Measurements from ENCODE around the gene ANO10. TPM values are rescaled to one million over a fixed set of nuclear protein-coding genes. Genes with fewer than 3 reads are reported as not detected.
"Not testable (repeated sequence)": the region's sequence is repeated elsewhere in the genome, so short reads cannot be mapped to it uniquely, and the experiment has no call there.

ANO10 gene
- total RNA-seq, 1 donor from 2014 or later, result 25.1 TPM

DNA sequence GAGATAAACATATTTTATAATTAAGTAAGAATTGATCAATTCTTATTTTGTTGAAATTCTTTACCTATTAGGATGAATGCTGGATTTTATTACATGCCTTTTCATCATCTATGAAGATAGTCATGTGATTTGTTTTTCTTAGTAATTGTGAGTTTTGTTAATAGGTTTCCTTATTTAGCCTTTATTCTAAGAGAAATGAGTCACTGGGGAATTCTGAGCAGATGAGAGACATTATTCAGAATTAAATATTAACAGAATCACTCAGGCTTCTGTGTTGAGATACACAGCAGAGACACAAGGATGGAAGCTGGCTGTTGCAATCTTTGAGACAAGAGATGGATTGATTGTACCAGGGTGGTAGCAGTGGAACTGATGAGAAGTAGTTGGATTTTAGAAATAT, 7.4 kb upstream of the ANO10 start:
- DNase-seq, result no peak

DNA sequence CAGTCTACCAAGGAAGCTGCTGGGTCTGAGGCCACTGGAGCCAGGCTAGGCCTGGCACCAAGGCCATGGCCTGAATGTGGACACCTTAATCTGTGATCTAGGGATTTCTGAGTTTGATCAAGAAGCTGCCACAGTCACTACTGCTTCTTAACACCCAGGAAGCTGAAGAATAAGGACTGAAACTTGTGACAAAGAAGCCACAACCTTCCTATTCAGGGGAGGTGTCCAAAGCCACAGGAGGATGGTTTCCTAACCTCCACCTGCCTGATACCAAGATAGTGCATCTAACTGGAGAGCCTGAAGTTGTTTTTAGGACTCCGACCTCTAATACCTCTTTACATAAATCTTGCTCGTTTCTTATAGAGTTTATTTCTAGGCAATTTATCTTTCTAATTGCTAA, 5.5 kb upstream of the ANO10 start:
- DNase-seq, result no peak

DNA sequence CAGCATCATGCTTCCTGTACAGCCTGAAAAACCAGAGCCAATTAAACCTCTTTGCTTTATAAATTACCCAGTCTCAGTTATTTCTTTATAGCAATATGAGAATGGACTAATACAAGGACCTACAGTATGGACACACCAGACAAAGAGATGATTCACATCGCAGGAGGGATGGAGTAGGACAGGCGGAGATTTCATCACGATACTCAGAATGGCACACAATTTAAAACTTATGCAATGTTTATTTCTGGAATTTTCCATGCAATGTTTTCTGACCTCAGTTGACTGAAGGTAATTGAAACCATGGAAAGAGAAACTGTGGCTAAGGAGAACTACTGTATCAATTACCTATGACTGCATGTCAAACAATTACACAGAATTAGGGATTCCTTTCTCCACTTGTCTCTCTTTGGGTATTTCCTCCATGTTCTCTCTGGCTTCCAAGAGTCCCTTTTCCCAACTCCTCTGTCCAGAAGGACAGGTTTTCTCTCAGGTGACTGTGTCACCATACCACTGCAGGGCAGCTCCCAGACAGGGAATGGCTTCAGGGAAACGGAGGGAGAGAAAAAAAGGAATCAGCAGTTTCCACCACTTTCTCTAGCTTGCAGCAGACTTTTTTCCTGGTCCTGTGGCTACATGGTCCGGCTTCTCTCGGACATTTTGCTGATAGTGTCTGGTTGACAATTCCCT, 3.0 kb upstream of the ANO10 start:
- no peak for DNase-seq

DNA sequence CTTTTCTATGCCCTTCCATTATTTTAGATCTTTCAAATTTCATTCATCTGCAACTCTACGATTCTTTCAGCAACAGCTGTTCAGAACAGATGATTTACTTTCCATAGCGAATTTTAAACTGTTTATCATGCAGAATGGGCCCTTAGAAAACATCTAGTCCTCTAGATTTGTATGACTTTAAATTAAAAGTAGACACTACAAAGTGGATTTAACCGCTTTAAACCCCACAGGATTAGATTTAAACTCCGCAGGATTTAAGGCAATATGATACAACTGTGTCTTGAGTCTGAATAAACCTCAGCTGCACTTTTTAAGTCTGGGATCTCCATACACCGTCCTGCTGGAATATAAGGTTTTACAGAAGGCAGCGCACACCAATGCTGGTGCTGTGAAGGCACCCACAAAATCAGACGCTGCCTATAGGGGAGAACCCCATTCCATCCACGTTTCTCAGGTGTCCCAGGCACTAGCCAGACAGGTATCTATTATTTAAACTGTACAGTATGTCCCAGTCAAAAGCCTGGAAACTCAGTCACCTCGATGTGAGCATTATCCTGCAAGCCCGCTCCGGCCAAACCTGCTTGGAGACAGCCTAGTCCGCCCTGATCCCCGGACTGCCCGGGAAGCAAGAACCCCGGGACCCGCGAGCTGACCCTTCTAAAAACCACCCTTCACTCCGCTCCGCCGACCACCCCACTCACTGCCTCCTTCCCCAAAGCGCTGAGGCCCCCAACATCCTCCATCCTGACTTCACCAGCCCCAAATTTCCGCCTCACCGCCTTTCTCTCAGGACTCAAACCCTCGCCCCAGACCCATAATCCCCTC, 768 bp downstream of the ANO10 start:
- DNase-seq, result peak; percentile 27

DNA sequence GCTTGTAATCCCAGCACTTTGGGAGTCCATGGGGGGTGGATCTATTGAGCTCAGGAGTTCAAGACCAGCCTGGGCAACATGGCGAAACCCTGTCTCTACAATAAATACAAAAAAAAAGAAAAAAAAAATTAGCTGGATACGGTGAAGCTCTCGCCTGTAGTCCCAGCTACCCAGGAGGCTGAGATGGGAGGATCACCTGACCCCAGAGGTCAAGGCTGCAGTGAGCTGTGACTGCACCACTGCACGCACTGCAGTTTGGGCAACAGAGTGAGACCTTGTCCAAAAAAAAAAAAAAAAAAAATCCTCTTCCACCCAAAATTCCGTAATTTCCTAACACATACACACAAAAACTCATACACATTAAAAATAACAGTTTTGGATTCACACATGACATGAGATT, 2.2 kb downstream of the ANO10 start:
- DNase-seq, result no peak

DNA sequence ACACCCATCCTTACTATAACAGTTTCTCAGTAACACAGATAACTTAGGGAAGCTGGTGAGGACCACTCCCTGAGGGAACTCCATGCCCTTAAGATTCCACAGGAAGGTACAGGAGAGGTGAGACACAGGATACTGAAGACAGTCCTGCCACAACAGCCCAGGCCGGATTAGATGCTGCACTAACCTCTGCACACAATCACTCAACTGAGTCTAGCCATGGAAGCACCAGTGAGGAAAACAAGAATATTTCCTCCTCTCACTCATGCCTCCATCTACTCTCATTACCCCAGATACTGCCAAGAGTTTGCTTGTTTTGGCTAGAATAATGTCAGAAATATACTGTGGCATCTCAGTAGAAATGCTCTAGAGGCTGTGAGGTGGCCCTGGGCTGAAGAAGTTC, 3.7 kb downstream of the ANO10 start:
- no peak for DNase-seq

DNA sequence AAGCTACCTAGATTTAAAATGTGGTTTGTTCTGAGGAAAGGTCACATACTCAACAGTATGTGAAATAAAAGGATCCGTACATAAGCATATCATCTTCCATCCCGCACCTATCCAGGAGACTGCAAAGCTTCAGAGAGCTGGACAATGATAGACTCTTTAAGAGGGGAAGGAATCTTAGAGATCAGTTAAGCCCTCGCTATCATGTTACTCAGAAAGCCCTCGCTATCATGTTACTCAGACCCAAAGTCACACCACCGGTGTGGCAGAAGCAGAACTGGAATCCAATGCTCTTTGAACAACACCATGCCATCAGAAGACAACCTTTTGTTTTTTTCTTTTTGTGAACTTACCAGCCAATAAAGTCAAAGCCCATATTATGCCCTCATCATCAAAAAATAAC, 5.8 kb downstream of the ANO10 start:
- no peak for DNase-seq

DNA sequence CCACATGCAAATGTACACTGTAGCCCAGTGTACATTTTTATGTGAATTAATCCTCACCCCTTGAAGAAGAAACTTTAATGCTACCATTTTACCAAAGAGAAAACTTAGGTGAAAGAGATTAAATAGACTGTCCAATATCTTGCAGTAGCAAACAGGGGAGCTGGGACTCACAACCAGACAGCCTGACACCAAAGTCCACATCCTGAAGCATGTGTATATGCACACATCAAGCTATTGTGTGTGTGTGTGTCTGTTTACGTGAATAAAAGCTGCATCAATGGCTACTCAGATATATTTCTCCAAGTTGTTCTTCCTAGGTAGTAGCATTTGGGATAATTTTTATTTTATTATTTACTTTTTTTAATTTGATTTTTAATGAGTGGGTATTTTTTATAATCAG, 6.7 kb downstream of the ANO10 start:
- DNase-seq, result no peak

DNA sequence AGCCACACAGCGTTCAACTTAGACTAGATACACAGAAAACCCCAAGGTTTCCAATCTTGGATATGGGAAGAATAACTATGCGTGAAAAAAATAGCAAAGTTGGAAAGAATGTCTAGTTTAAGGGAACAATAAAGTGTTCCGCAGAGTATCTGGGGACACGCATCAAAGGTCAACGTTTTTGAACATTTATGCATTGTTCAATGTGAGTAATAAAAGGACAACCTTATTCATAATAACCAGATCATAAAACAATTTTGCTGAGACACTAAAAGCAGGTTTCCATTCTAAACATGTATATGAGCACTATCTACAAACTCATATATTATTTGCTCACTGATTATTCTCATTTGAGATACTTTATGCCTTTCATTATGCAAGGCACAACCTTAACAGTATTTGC, 7.8 kb downstream of the ANO10 start:
- DNase-seq, result no peak

DNA sequence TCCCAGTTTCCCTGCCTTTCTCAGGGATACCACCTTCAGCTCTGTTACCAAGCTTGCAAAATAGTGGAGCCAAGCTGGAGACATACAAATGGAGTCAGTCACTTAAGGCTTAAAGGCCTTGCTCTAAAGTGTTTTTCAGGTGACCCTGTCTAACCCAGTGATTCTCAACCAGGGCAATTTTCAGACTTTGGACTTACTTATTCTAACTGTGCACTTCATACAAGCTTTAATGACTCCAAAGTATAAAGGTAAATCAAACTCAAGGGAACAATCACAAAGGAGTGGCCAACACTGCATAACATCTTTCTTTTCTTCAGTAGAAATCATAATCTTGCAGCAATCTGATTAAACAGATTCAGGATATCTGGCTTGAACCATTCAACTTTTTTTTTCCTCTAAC, 9.4 kb downstream of the ANO10 start:
- no peak for DNase-seq

DNA sequence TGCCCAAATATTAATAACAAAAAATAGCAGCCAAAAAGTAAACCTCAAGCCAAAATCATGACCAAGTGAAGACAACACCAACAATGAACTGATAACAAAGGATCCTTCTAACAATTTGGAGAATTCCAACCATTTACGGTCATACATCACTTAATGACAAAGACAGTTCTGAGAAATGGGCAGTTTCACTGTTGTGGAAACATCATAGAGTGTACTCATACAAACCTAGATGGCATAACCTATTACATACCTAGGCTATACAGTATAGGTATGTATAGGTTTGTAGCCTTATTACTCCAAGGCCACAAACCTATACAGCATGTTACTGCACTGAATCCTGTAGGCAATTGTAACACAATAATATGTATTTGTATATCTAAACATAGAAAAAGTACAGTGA, 12.4 kb downstream of the ANO10 start:
- no peak for DNase-seq

DNA sequence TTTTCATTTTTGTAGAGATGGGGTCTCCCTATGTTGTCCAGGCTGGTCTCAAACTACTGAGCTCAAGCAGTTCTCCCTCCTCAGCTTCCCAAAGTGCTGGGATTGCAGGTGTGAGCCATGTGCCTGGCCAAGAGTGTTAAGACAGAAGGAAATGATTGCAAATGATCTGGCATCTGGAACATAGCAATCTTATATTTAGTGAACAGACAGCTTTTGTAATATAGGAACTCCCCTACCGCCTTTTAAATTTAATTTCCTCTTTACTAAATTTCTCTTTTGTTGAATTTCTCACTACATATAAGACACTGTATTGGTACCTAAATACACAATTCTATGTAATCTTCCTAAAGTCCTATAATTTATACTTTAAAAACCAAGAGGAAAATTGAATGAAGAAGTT, 13.1 kb downstream of the ANO10 start:
- DNase-seq, result no peak

DNA sequence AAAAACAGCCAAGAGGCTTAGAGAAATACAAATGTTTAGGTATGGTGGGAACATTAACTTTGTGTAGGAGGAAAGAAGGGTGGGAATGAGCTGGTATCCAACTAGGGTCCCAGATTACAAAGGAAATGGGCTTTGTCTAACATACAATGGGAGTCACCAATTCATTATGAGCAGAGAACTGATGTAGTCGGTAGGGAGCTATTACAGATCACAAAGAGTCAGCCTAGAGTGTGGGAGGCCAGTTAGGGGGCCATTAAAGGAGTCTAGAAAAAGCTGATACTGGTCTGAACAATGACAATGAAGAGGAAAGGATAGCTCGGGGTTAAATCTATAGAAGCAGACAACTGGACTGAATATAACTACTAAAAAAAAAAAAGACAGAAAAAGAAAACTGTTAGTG, 15.5 kb downstream of the ANO10 start:
- no peak for DNase-seq

DNA sequence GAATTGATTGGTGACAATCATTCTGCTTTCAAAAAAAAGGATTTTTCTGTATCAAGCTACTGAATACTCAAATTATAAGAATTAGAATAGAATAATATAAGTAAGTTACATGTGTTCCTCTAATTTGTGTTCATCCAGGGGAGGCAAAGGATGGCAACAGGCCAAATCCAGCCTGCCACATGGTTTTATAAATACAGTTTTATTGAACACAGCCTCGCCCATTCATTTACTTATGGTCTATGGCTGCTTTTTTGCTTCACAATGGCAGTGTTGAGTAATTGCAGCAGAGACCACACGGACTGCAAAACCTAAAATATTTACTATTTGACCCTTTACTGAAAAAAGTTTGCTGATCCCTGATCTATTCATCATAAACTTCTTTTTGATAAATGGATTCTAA, 21.9 kb downstream of the ANO10 start:
- not testable (repeated sequence) for DNase-seq

DNA sequence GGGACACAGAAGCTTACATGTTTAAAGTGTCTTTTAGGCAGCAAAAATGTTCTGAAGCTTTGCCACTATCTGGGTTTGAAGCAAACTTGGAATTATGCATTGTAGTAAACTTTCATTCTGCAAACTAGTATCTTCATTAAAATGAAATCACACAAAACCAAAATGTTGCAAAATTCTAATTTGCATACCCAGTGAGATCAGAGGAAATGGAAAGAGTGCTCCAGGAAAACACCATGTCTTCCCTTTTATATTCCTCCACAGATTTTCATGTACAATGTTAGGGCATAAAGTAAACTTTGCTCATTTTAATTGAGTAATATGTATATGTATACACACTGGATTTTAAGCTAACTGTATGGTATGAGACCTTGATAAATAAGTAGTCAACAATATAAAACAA, 23.9 kb downstream of the ANO10 start:
- DNase-seq, result no peak

DNA sequence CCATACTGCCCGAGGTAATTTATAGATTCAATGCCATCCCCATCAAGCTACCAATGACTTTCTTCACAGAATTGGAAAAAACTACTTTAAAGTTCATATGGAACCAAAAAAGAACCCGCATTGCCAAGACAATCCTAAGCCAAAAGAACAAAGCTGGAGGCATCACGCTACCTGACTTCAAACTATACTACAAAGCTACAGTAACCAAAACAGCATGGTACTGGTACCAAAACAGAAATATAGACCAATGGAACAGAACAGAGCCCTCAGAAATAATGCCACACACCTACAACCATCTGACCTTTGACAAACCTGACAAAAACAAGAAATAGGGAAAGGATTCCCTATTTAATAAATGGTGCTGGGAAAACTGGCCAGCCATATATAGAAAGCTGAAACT, 25.6 kb downstream of the ANO10 start:
- DNase-seq, result not testable (repeated sequence)

DNA sequence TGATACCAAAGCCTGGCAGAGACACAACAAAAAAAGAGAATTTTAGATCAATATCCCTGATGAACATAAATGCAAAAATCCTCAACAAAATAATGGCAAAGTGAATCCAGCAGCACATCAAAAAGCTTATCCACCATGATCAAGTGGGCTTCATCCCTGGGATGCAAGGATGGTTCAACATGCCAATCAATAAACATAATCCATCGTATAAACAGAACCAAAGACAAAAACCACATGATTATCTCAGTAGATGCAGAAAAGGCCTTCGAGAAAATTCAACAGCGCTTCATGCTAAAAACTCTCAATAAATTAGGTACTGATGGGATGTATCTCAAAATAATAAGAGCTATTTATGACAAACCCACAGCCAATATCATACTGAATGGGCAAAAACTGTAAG, 26.5 kb downstream of the ANO10 start:
- not testable (repeated sequence) for DNase-seq

DNA sequence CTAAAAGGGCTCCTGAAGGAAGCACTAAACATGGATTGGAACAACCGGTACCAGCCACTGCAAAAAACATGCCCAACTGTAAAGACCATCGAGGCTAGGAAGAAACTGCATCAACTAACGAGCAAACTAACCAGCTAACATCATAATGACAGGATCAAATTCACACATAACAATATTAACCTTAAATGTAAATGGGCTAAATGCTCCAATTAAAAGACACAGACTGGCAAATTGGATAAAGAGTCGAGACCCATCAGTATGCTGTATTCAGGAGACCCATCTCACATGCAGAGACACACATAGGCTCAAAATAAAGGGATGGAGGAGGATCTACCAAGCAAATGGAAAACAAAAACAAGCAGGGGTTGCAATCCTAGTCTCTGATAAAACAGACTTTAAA, 28.2 kb downstream of the ANO10 start:
- not testable (repeated sequence) for DNase-seq

DNA sequence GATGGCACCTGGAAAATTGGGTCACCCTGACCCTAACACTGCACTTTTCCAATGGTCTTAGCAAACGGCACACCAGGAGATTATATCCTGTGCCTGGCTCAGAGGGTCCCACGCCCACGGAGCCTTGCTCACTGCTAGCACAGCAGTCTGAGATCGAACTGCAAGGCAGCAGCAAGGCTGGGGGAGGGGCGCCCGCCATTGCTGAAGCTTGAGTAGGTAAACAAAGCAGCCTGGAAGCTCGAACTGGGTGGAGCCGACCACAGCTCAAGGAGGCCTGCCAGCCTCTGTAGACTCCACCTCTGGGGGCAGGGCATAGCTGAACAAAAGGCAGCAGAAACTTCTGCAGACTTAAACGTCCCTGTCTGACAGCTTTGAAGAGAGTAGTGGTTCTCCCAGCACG, 29.9 kb downstream of the ANO10 start:
- DNase-seq, result not testable (repeated sequence)

DNA sequence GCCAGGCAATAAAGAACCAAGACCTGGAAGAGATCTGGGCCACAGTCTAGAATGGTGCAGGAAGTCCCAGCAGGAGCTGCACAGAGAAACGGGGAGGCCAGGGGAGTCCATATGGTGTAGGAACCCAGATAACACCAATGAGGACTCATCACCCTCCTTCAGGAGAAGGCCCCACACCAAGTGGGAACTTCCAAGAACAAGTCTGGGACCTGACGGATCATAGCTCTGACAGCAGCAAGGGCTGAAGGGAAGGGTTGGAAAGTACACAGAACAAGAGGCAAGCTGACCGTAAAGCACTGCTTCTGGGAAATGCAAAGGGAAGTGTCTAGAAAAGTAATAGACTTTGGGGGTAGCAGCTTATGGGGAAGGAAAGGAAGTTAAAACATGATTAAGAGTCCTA, 34.5 kb downstream of the ANO10 start:
- no peak for DNase-seq

DNA sequence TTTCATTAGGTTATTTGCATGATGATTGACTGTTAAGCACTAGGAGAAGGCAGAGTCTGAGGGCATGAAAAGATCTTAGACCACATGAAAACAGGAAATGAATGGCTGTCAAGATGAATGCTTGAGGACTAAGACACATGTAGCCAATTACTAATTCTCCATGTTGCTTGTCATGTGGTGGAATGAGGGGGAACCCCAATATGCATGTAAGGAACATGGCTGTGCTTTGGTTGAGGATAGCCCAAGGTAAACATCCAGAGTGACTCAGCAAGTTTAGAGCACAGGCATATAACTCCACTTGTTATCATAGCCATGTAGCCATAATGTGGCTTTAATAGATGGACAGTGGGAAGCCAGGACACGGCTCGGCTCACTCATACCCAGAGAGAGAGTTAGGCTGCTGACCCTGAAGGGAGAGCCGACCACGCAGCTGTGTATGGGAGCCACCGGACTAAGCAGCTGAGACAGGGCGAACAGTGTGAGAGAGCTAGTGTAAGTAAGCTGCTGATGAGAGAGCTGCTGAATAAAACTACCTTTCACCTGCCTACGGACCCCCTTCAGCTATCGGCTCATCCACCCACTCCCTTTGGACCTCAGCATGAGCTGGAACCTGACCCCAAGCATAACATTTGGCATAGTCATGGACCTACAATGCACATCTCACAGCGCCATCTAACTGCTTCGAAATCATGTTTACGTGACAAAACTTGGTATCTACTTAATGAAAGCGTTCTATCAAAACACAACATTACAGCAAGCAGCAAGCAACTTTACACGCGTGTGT, 37.6 kb downstream of the ANO10 start:
- peak; percentile 4 for DNase-seq

DNA sequence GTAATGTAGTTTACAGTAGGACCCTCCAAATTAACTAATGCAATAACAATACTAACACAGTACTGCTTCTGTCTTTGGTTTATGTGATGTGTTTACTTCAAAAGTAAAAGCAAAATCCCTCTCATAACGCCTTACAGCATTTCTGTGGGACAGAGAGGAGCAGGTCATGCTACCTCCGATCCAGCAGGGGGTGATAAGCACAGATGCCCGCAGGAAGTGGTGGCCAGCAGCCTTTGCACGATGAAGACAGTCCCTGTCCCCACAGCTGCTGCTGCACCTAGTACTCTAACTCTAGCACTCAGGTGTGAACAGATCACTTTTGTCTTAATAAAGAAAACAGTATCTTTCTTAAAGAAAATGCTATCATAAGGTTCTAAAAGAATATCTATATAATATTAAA, 38.3 kb downstream of the ANO10 start:
- no peak for DNase-seq

DNA sequence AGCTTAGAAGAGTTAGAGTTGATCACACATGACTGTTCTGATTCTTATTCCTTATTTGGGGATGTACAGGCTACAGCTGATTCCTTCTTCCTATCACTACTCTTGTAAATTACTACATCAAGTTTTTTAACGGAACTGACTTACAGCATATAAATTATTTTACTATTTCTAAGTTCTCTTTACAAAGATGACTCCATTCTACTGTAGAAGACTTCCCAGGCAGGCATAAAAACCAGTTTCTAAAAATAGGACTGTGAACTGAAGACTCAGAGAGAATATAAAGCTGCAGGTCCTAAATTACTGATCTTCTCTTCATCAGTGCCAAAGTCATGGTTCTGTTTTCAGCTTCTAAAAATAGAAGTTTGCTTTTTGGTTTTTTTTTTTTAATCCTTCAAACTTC, 38.9 kb downstream of the ANO10 start:
- DNase-seq, result no peak

All from skin of body (tissue), 2 donors.